Measurements from ENCODE around the gene PPARD.

- TF ChIP-seq CTCF (IDR thresholded peaks at IDR 0.05 in 2 of 3, conservative IDR thresholded peaks at IDR 0.05 in 1 of 3; ENCODE audit: borderline replicate concordance in 1 of 3, insufficient read depth in 1 of 3, low read depth in 2 of 3, low read length in 2 of 3): no peak
- TF ChIP-seq POLR2A (IDR thresholded peaks at IDR 0.05; ENCODE audit: borderline replicate concordance, extremely low read depth, insufficient read depth, insufficient read length): no peak
- TF ChIP-seq YY1 (IDR thresholded peaks at IDR 0.05; ENCODE audit: extremely low read depth, insufficient replicate concordance, low read depth, low read length): no peak
- no peak for TF ChIP-seq ZNF274 (IDR thresholded peaks at IDR 0.05; ENCODE audit: low read depth, low read length)
- no peak for TF ChIP-seq EGR1 (IDR thresholded peaks at IDR 0.05; ENCODE audit: low read depth)
- no peak for TF ChIP-seq MAX (IDR thresholded peaks at IDR 0.05)
- no peak for TF ChIP-seq SP1 (IDR thresholded peaks at IDR 0.05; ENCODE audit: low read depth)
- TF ChIP-seq EZH2phosphoT487 (IDR thresholded peaks at IDR 0.05; ENCODE audit: borderline replicate concordance): no peak
- no peak for TF ChIP-seq TCF7L2 (IDR thresholded peaks at IDR 0.05; ENCODE audit: borderline replicate concordance, extremely low read depth, insufficient read depth, insufficient read length)
- TF ChIP-seq RAD21 (IDR thresholded peaks at IDR 0.05; ENCODE audit: low read depth): no peak
- TF ChIP-seq EZH2 (IDR thresholded peaks at IDR 0.05): no peak
These were observed 89.9 kb downstream of the PPARD start for GRCh38 chr6:35432291-35432690.
